SU-DHL-6 (cell line): ENCODE results near the gene POFUT2.

Experiments
- H2AFZ ChIP-seq: fragments of 200-600 bp; sonication (generic); 2 replicates; pipeline ENCODE4 v1.6.1; 2014; ENCODE audit warnings: low read depth, mild to moderate bottlenecking, moderate library complexity, mixed read lengths, antibody characterized with exemption, low read length; ENCODE audit not compliant: severe bottlenecking
- H3F3A ChIP-seq: fragments of 200-600 bp; shearing (Covaris generic); 2 replicates; pipeline ENCODE4 v1.6.0; 2016; ENCODE audit warnings: antibody characterized with exemption, mild to moderate bottlenecking; ENCODE audit not compliant: insufficient read depth
- H3K27ac ChIP-seq: fragments of 200-600 bp; sonication (generic); 2 replicates; pipeline ENCODE4 v1.5.1; 2016; ENCODE audit warnings: low read depth, mild to moderate bottlenecking, low read length, moderate library complexity, mixed read lengths
- H3K27me3 ChIP-seq: fragments of 200-600 bp; sonication (generic), shearing (Covaris generic); 2 replicates; pipeline ENCODE4 v1.6.0; 2014; ENCODE audit warnings: mild to moderate bottlenecking, low read length
- H3K36me3 ChIP-seq: fragments of 200-600 bp; sonication (generic); 2 replicates; pipeline ENCODE4 v1.6.1; 2014; ENCODE audit warnings: mild to moderate bottlenecking, low read length, mixed read lengths
- H3K4me2 ChIP-seq: fragments of 300-600, 200-600 bp; shearing (Covaris generic), sonication (generic); 2 replicates; pipeline ENCODE4 v1.6.0; 2014; ENCODE audit warnings: low read length, low read depth, mild to moderate bottlenecking; ENCODE audit not compliant: poor library complexity, severe bottlenecking
- H3K4me3 ChIP-seq: fragments of 200-600 bp; sonication (generic); 2 replicates; pipeline ENCODE4 v1.5.1; 2014; ENCODE audit warnings: antibody characterized with exemption, low read length, mild to moderate bottlenecking, mixed read lengths; ENCODE audit not compliant: insufficient read depth, poor library complexity, severe bottlenecking
- H3K79me2 ChIP-seq: fragments of 200-600 bp; sonication (generic); 2 replicates; pipeline ENCODE4 v1.6.1; 2014; ENCODE audit warnings: mild to moderate bottlenecking, low read length, moderate library complexity; ENCODE audit not compliant: insufficient read depth
- H3K9ac ChIP-seq: fragments of 200-600 bp; sonication (generic); 2 replicates; pipeline ENCODE4 v1.7.0; 2014; ENCODE audit warnings: mild to moderate bottlenecking, low read length
- H3K9me2 ChIP-seq: fragments of 200-600 bp; sonication (generic); replicated peaks from 2 replicates; pipeline ENCODE4 v1.6.1; 2014; ENCODE audit warnings: low read length; ENCODE audit not compliant: insufficient read depth
- H3K9me3 ChIP-seq: fragments of 200-600 bp; sonication (generic); 2 replicates; pipeline ENCODE4 v1.6.1; 2014; ENCODE audit warnings: low read length, mixed read lengths; ENCODE audit not compliant: insufficient read depth
- H4K20me1 ChIP-seq: fragments of 200-600 bp; sonication (generic); 2 replicates; pipeline ENCODE4 v1.6.1; 2014; ENCODE audit warnings: low read depth, mild to moderate bottlenecking, antibody characterized with exemption, low read length, moderate library complexity, mixed read lengths
- CTCF ChIP-seq: fragments of 200-600 bp; sonication (generic); IDR thresholded peaks from one replicate; pipeline ENCODE4 v1.5.1; 2017; ENCODE audit warnings: antibody characterized with exemption, mild to moderate bottlenecking, low read length, moderate library complexity; ENCODE audit not compliant: insufficient read depth, poor library complexity, severe bottlenecking
- EZH2phosphoT487 ChIP-seq: fragments of 200-600 bp; sonication (generic), shearing (Covaris generic); conservative IDR thresholded peaks from 2 replicates; pipeline ENCODE4 v1.6.1; 2018; ENCODE audit warnings: mild to moderate bottlenecking, antibody characterized with exemption, low read length, moderate library complexity, mixed read lengths

The POFUT2 gene

GRCh38 chr21:45241357-45241756 lies 46.3 kb downstream of the POFUT2 start:
- Histone ChIP-seq H3K4me3 (no peak overlapping the region), H3K9ac (no peak overlapping the region), H2AFZ (no peak overlapping the region), H4K20me1 (no peaks in the 10 kb centered on the region), H3K79me2 (no peaks in the 10 kb centered on the region), H3K9me3 (peaks cover 7% of the 10 kb centered on the region; the same call in 1 of the 2 replicates), H3K4me2 (no peak overlapping the region), H3K9me2 (no peaks in the 10 kb centered on the region), H3F3A (no peaks in the 10 kb centered on the region), H3K36me3 (peaks cover 3% of the 10 kb centered on the region; the same call in 1 of the 2 replicates), H3K27ac (no peak overlapping the region), H3K27me3 (no peaks in the 10 kb centered on the region; the same call in 1 of the 2 replicates)
- TF ChIP-seq EZH2phosphoT487 (no peak), CTCF (no peak)

DNA sequence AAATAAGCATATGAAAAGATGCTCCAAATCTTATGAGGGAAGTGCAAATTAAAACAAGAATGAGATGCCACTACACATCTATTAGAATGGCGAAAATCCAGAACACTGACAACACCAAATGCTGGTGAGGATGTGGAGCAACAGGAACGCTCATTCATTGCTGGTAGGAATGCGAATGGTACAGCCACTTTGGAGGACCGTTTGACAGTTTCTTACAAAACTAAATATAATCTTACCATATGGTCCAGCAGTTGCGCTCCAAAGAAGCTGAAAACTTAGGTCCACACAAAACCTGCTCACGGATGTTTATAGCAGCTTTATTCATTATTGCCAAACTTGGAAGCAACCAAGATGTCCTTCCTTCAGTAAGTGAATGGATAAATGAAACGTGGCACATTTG lies 50.3 kb downstream of the POFUT2 start:
- Histone ChIP-seq H3F3A (no peaks in the 10 kb centered on the region), H3K36me3 (no peaks in the 10 kb centered on the region), H3K79me2 (no peaks in the 10 kb centered on the region), H3K9ac (no peak overlapping the region), H2AFZ (no peak overlapping the region), H3K27me3 (no peaks in the 10 kb centered on the region), H3K4me3 (no peak overlapping the region), H3K27ac (no peak overlapping the region), H4K20me1 (no peaks in the 10 kb centered on the region), H3K9me2 (no peaks in the 10 kb centered on the region), H3K4me2 (no peak overlapping the region), H3K9me3 (no peaks in the 10 kb centered on the region)
- TF ChIP-seq EZH2phosphoT487: no peak
- TF ChIP-seq CTCF: no peak

DNA sequence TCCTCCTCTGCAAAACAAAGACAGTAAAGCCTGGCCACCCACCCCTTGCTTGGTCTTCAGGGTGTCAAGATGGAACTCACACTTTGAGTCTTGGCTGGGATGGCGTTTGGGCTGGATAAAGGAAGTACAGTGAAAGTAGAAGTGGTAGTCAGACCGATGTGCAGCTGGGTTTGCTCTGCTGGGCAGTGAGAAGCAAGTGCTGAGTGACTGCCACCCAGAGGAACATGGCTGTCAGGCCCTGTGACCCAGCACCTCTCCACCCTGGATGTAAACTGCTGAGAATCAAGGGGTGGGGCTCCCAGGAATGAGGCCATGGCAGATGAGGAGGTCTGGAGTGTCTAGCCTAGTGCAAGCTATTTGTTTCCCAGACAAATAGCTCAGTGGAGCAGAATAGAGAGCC lies 51.2 kb downstream of the POFUT2 start:
- H3K36me3 ChIP-seq: no peaks in the 10 kb centered on the region
- no peaks in the 10 kb centered on the region for H3F3A ChIP-seq
- H3K9me2 ChIP-seq: no peaks in the 10 kb centered on the region
- H3K27ac ChIP-seq: no peak overlapping the region
- H3K9ac ChIP-seq: no peak overlapping the region
- H2AFZ ChIP-seq: no peak overlapping the region
- no peaks in the 10 kb centered on the region for H3K79me2 ChIP-seq
- no peaks in the 10 kb centered on the region for H4K20me1 ChIP-seq
- no peaks in the 10 kb centered on the region for H3K9me3 ChIP-seq
- H3K27me3 ChIP-seq: no peaks in the 10 kb centered on the region
- TF ChIP-seq EZH2phosphoT487 (no peak), CTCF (no peak)
- no peak overlapping the region for H3K4me2 ChIP-seq
- H3K4me3 ChIP-seq: no peak overlapping the region

GRCh38 chr21:45235488-45235887 lies 52.2 kb downstream of the POFUT2 start:
- no peaks in the 10 kb centered on the region for H3K9me2 ChIP-seq
- H3F3A ChIP-seq: no peaks in the 10 kb centered on the region
- no peak overlapping the region for H3K27ac ChIP-seq
- no peaks in the 10 kb centered on the region for H3K27me3 ChIP-seq
- no peaks in the 10 kb centered on the region for H3K79me2 ChIP-seq
- H4K20me1 ChIP-seq: no peaks in the 10 kb centered on the region
- no peaks in the 10 kb centered on the region for H3K9me3 ChIP-seq
- TF ChIP-seq EZH2phosphoT487: no peak
- TF ChIP-seq CTCF: no peak
- no peaks in the 10 kb centered on the region for H3K36me3 ChIP-seq
- H3K9ac ChIP-seq: no peak overlapping the region
- H3K4me3 ChIP-seq: no peak overlapping the region
- H3K4me2 ChIP-seq: no peak overlapping the region
- H2AFZ ChIP-seq: no peak overlapping the region
